ENCODE data around the gene HS1BP3.

Gene HS1BP3

DNA sequence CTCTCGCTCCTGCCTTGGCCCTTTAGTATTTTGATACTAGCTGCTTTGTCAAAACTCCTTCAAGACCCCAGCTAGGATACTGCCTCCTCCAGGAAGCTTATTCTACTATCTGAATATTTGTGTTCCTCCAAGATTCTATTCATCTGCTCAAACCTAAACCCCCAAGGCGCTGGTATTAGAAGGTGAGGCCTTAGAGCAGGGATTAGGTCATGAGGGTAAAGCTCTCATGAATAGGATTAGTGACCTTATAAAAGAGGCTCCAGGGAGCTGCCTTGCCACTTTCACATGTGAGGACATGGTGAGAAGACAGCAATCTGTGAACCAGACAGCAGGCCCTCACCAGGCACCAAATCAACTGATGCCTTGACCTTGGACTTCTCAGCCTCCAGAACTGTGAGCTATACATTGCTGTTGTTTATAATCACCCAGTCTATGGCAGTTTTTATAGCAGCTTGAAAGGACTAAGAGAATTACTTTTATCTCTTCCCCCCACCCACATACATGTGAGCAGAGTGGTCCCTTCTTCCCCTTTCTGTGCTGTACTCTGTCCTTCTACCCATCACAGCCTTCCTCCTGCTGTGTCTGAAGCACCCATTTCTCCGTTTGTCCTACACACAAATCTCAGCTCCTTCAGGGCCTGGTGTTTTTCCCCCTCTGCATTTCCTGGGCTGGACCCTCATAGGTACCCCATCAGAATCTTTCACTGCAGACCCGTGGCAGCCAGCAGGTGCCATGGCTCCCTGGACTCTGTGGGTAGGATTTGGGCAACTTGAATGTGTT lies 54.5 kb downstream of the HS1BP3 start:
- no peak for DNase-seq

- no peak for DNase-seq
Observed at GRCh38 chr2:20595439-20596192, 55.3 kb downstream of the HS1BP3 start.

DNA sequence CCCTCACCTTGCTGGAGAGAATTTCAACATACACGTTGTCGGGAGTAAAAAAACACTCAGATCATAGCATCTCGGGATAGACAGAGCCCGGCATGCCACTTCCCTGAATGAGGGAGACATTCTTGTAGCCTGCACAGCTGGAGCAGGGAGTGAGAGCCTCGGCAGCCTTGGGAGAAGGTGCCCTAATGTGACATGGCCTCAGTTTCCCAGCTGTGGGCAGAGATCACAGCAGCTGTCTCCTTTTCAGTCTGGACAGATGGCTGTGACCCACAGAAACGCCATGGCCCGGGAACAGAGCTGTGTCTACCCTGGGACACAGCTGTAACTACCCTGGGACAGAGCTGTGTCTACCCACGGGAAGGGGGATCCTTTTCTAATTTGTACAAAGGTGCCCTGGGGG lies 55.9 kb downstream of the HS1BP3 start:
- no peak for DNase-seq

GRCh38 chr2:20594048-20594750 lies 56.7 kb downstream of the HS1BP3 start:
- no peak for DNase-seq

- DNase-seq: no peak
Observed at GRCh38 chr2:20593072-20594034, 57.5 kb downstream of the HS1BP3 start.

DNA sequence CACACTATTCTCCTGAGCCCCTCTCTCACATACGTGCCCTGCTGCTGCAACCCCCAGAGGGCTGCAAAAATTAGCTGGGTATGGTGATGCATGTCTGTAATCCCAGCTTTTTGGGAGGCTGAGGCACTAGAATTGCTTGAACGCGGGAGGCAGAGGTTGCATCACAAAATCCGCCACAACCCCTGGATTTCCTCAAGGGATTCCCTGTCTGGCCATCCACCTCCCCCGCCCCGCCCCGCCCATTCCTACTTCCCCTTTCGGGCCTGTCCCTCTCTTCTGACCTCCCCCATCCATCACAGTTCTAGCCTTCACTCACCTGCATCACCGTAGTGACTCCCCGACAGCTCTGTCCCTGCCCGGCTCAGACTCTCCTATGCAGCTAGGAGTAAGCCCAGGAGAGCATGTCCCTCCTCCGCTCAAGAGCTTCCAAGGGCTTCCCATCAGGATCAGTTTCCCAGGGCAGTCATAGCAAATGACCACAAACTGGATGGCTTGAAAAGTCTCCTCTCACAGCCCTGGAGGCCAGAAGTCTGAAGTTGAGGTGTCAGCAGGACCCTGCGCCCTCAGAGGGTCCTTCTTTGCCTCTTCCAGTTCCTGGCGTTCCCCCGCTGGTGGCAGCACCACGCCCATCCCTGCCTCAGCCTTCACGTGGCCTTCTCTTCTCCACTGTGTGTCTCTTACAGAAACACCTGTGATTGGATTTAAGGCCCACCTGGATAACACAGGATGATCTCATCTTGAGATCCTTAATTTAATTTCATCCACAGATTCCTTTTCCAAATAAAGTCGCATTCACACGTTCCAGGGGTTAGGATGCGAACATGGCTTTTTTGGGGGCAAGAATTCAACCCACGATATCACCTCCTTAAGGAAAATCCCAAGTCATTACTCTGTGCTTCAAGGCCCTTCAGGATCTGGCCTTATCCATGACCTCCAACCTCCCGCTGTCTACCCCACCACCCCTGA lies 58.5 kb downstream of the HS1BP3 start:
- no peak for DNase-seq

GRCh38 chr2:20590704-20591515 lies 60.0 kb downstream of the HS1BP3 start:
- no peak for DNase-seq

DNA sequence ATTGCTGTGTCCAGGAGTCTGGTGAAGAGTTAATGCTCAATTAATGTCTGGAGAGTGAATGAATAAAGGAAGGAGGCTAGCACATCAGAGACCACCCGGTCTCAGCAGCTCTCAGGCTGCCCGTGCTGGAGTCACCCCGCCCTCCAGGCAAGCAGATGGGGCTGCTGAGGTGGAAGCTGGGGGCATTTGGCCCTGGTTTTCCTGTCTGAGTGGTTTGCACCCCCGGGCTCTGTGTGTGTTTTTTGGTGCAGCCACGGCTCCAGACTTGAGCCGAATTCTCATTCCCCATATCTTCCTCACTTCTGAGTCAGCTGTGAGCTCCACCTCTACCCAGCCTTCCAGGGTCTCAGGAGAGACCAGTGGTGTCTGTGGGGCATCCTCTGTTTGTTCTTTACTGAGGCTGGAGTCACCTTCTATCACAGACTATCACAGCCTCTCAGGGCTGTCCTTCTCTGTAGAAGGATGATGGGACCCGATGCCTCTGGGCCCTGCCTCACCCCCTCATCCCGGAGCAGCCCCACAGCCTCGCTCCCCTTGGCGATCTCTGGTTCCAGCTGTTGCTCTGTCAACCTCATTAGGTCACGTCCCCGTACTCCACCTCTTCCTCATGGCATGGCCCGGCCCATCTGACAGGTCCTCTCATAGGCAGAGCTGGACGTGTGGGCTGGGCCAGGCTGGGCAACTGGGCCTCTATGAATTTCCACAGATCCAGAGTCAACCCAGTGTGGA lies 60.8 kb downstream of the HS1BP3 start:
- no peak for DNase-seq

DNA sequence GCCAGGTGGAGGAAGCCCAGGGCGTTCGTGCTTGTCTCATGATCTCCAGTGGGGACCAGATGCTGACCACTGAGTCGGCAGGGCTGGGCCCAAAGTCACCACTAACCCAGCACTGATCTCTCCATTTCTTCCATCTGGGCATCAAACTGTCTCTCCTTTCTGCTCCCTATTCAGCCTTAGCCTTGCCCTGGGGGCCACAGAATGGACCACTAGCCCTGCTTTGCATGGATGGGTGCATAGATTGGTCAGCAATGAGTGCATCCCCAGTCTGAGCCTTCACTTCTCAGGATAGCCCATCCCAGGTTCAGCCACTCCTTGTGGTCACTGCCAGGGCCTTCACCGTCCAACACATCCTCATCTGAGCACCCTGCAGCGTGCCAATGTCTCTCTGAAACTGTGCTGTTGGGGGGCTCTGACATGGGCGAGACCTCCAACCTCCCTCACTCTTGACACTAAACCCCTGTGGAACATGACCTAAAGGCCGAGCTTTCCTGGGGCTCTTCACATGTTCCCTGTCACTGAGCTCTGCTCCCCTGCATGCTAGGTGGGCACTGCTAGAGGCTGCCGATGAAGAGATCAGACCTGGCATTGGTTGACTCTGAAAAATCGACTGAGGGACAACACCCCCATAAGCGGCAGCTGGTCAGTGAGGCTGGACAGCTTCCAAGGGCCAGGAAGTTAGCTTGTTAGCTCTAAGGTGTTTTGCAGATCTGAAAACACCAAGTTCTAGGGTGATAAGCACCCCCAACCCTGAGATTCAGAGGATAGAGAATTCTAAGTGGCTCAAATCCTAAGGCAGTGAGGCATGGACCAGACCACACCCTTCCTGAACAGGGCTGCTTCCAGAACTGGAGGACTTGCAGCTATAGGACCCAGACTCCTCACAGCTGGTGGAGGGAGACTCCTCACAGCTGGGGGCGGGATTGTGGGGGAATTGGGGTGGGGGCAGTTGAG lies 61.7 kb downstream of the HS1BP3 start:
- DNase-seq: no peak

DNA sequence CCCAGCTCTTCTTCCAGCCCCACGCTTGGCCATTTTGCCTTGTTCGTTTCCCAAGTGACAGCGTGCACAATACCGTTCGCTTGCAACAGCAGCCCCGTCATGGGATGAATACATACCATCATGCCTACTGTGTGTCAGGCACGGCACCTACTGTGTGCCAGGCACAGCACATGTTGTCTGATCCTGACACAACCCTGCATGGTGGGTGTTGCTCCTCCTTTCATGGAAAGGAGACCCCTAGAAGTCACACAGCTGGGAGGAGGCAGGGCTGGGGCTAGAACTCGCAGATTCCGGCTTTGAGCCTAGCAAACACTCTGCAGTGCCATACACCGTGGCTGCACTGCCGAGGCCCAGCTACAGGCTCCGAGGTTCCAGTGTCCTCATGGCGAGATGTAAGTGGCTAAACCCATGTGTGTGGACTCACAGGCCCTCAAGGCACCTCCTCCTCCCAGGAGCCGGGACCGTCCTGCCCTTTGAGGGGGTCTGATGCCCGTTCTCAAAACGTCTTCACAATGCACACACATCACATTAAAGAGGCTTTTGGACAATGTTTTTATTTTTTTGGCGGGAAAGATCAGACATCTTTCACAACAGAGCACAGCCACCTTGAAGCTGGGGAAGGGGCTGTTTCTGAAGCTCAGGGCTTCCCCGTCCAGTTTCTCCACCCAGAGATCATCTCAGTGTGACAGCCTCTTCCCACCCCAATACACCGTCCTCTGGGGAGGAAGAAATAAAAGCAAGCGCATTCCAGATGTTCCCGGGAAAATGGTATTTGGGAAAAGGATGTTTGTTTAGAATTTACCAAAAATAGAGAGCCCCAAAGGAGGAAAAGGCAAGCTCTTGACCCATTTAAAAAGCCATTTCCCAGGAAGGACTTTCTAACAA lies 64.9 kb downstream of the HS1BP3 start:
- no peak for DNase-seq

DNA sequence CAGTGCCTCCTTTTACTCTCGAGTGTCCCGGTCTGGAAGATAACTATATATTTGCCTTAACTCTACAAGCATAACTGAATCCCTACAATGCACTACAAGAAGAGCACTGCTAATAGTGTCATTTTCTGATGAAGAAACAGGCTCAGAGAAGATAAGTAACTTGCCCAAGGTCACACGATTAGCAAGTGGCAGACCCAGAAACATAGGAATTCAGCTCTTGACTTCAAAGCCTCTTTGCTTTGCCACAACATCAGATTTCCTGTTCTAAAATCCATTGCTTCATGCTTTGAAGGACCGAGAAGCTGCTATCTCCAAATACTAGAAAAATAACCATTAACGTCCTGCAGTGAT lies 65.6 kb downstream of the HS1BP3 start:
- DNase-seq: no peak

DNA sequence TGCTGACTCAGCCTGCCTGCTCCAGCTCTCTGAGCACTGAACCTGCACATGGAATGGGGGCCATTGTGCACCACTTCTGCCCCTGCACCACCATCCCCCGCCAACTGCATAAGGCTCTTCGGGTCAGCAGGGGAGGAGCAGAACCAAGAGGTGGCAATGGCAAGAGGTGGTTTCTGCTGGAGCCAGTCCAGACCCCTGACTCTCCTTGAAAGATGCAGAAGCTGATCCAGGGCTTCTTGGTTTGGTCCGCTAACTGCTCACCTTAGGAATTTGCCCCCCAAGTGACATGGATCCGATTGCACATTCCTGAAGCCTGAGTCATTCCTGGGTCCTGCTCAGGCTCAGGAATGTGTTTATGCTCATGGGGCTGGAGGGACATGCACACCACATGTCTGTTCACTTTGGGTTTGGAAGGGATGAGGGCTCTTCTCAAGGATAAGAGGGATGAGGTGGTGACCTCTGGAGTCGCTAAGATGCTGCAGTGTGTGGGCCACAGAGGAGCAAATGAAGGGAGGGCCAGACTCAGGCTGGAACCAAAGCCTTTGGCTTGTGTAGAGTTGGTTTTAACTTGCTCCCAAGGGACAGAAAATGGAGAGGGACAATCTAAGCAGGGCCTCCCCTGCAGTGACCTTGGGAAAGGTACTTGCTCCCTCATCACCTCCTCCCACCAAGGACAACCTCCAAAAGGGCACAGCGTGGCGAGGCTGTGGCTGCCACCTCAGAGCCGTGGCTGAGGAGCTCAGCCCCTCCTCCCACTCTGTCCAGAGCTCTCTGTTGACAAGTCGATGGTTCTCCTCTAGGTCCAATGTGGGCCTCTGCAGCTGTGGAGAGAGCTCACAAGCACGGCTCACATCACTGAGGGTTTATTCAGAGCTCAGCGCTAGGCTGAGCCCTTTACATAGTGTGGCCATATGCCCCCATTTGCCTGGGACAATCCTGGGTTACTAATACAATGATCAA lies 66.2 kb downstream of the HS1BP3 start:
- no peak for DNase-seq

DNA sequence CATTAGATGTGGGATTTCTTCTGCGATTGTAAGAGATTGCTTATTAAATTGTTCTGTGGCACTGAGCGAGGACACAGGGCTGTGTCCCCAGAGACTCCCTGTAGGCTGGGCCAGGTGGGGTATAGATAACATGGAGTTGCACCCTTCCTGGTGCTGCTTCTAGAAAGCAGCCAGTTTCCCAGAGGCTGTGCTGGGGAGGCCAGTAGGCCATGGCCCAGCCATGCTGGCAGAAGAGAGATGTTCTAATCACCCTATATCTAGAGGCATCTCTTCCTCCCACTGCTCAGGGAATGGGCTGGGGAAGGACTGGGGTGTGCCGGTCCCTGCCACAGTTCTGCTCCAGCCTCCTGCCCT lies 66.9 kb downstream of the HS1BP3 start:
- no peak for DNase-seq

DNA sequence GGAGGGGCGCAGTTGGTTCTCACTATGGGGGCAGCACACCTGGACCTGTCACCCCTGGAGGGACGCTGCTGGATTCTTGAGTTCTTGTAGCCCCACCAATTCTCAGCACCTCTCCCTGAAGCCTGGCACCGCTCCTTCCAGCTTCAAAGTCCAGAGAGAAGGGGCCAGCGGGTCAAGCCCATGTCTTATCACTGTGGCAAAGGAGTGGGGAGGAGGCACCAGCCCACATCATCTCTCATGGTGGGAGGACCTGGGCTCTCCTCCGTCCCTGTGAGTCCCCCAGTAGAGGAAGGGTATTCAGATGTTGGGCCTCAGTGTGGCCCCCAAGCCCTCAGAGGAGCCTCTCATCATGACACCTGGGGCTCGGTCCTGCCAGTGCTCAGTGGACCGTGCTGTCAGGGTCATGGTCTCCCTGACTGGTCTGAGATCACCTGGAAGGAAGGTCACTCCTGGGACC lies 67.4 kb downstream of the HS1BP3 start:
- no peak for DNase-seq

- no peak for DNase-seq
Observed at GRCh38 chr2:20582600-20583221, 68.2 kb downstream of the HS1BP3 start.
